PC-9 (cell line): ENCODE measurements around the gene PJVK.

Experiments
- EZH2 ChIP-seq: fragments of 200-600 bp; sonication (generic); IDR thresholded peaks from 2 replicates; pipeline ENCODE4 v1.8.0; 2017; ENCODE audit warnings: antibody characterized with exemption, low read depth
- TF ChIP-seq, protein P1 (sequence below): fragments of 200-600 bp; sonication (generic); conservative IDR thresholded peaks from 2 replicates; pipeline ENCODE4 v1.6.1; 2017; ENCODE audit warnings: mixed run types, antibody characterized with exemption, mild to moderate bottlenecking, moderate library complexity

DNA sequence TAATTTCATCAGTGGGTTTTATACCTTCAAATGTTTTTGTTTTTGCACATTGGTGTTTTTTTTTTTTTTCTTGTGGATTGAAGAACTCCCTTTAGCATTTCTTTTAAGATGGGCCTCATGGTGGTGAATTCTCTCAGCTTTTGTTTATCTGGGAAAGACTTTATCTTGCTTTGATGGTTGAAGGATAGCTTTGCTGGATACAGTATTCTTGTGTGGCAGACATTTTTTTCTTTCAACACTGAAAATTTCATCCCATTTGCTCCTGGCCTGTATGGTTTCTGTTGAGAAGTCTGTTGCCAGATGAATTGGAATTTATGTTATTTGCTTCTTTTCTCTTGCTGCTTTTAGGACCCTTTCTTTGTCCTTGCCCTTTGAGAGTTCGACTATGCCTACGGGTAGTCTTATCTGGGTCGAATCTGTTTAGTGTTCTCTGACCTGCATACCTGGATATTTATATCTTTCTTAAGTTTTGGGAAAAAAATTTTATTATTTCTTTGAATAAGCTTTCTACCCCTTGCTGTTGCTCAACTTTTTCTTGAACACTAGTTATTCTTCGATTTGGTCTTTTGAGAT lies 25.8 kb upstream of the PJVK start:
- TF ChIP-seq, protein P1, sequence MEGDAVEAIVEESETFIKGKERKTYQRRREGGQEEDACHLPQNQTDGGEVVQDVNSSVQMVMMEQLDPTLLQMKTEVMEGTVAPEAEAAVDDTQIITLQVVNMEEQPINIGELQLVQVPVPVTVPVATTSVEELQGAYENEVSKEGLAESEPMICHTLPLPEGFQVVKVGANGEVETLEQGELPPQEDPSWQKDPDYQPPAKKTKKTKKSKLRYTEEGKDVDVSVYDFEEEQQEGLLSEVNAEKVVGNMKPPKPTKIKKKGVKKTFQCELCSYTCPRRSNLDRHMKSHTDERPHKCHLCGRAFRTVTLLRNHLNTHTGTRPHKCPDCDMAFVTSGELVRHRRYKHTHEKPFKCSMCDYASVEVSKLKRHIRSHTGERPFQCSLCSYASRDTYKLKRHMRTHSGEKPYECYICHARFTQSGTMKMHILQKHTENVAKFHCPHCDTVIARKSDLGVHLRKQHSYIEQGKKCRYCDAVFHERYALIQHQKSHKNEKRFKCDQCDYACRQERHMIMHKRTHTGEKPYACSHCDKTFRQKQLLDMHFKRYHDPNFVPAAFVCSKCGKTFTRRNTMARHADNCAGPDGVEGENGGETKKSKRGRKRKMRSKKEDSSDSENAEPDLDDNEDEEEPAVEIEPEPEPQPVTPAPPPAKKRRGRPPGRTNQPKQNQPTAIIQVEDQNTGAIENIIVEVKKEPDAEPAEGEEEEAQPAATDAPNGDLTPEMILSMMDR = no peak
- no peak for TF ChIP-seq EZH2
